ENCODE data around the gene HAO2. TPM values are rescaled to one million over a fixed set of nuclear protein-coding genes. Genes with fewer than 3 reads are reported as not detected.

The HAO2 gene
- total RNA-seq, 1 donor from 2014 or later, result not detected

DNA sequence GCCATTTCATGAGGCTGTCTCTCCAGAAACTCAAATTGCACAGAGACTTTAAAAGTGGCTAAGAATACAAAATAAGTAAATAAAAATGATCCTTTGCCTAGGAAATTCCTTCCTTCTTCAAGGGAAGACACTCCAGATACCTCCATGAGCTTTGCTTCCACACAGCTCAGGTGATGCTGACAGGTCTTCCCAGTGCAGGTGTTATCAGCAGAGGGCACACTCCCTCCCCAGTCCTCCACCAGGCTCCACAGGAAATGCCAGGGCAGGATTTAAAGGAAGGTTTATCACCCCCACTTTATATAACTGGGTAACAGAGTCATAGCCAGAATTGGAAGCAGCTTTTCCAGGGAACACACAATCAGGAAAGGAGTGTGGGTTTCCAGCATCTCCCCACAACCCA is 52.1 kb downstream of the HAO2 start:
- no peak for TF ChIP-seq CTCF (IDR thresholded peaks at IDR 0.05)
- H3K4me3 ChIP-seq, result no peak overlapping the region
- no peaks in the 10 kb centered on the region for H3K4me1 ChIP-seq
- DNase-seq (no peak), ATAC-seq (no peak)
- no peaks in the 10 kb centered on the region for H3K36me3 ChIP-seq
- H3K27me3 ChIP-seq (ENCODE audit: low read depth), result no peaks in the 10 kb centered on the region
- no peak overlapping the region for H3K27ac ChIP-seq
- no peaks in the 10 kb centered on the region for H3K9me3 ChIP-seq
- intact Hi-C loops (cut with DNase I), result no loop called here

DNA sequence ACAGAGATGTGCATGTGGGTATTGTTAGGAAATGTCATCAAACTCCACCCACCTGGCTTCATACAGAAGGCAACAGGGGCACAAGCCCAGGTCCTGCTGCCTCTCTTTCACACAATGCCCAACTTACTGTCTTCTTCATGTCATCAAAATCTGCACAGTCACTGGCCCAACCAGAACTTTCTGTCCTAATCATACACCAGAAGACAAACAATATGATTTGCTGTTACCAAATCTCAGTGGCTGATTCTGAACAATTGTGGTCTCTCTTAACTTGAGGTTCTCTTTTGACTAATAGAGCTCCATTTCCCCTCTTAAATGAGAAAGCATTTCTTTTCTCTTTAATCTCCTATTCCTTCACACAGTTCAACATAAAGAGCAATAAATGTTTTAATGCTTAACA is 54.0 kb downstream of the HAO2 start:
- Histone ChIP-seq H3K9me3 (no peaks in the 10 kb centered on the region), H3K27ac (no peak overlapping the region), H3K36me3 (no peaks in the 10 kb centered on the region), H3K27me3 (ENCODE audit: low read depth) (no peaks in the 10 kb centered on the region), H3K4me1 (no peaks in the 10 kb centered on the region), H3K4me3 (no peak overlapping the region)
- ATAC-seq (no peak), DNase-seq (no peak)
- TF ChIP-seq CTCF (IDR thresholded peaks at IDR 0.05), result no peak
- intact Hi-C loops (cut with DNase I), result no loop called here

GRCh38 chr1:119428991-119429390 is 60.4 kb downstream of the HAO2 start:
- intact Hi-C loops (cut with DNase I), result no loop called here
- H3K4me1 ChIP-seq, result no peaks in the 10 kb centered on the region
- no peaks in the 10 kb centered on the region for H3K9me3 ChIP-seq
- H3K36me3 ChIP-seq, result no peaks in the 10 kb centered on the region
- no peak overlapping the region for H3K4me3 ChIP-seq
- TF ChIP-seq CTCF (IDR thresholded peaks at IDR 0.05), result no peak
- no peak for ATAC-seq
- H3K27me3 ChIP-seq (ENCODE audit: low read depth), result no peaks in the 10 kb centered on the region
- H3K27ac ChIP-seq, result no peak overlapping the region
- no peak for DNase-seq

DNA sequence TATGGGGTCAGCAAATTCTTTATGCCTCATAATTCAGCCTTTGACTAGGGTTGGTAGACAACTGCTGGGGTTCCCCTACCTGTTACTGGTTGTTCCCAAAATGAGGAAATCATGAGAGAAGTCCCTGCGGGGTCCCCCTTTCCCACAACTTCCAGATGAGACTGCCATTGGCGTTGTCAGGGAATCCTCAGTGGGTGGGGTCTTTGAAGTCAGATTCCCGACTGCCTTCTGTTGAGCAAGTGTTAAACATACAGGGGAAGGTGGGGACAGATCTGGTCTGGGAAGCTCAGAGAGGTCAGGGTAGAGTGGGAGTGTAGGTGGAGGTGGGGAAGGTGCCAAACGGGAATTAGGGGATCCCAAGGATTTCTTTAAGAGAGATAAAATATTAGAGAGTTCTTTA is 61.1 kb downstream of the HAO2 start:
- TF ChIP-seq CTCF (IDR thresholded peaks at IDR 0.05), result no peak
- H3K27ac ChIP-seq, result no peak overlapping the region
- DNase-seq, result no peak
- intact Hi-C loops (cut with DNase I), result no loop called here
- no peaks in the 10 kb centered on the region for H3K36me3 ChIP-seq
- no peaks in the 10 kb centered on the region for H3K4me1 ChIP-seq
- ATAC-seq, result no peak
- H3K9me3 ChIP-seq, result no peaks in the 10 kb centered on the region
- no peak overlapping the region for H3K4me3 ChIP-seq
- H3K27me3 ChIP-seq (ENCODE audit: low read depth), result no peaks in the 10 kb centered on the region

GRCh38 chr1:119430486-119430885 is 61.9 kb downstream of the HAO2 start:
- Histone ChIP-seq H3K4me3 (no peak overlapping the region), H3K27ac (no peak overlapping the region), H3K36me3 (no peaks in the 10 kb centered on the region), H3K4me1 (no peaks in the 10 kb centered on the region), H3K9me3 (no peaks in the 10 kb centered on the region), H3K27me3 (ENCODE audit: low read depth) (no peaks in the 10 kb centered on the region)
- DNase-seq (no peak), ATAC-seq (no peak)
- TF ChIP-seq CTCF (IDR thresholded peaks at IDR 0.05), result no peak
- intact Hi-C loops (cut with DNase I), result no loop called here

- intact Hi-C loops (cut with DNase I), result no loop called here
- Histone ChIP-seq H3K36me3 (no peaks in the 10 kb centered on the region), H3K4me1 (no peaks in the 10 kb centered on the region), H3K9me3 (no peaks in the 10 kb centered on the region), H3K27ac (no peak overlapping the region), H3K4me3 (no peak overlapping the region), H3K27me3 (ENCODE audit: low read depth) (no peaks in the 10 kb centered on the region)
- ATAC-seq (no peak), DNase-seq (no peak)
- TF ChIP-seq CTCF (IDR thresholded peaks at IDR 0.05), result no peak
Observed at GRCh38 chr1:119431836-119432235, 63.3 kb downstream of the HAO2 start.
